Smooth muscle cell (in vitro differentiated cells): ENCODE data around the gene TSHZ1. TPM values are rescaled to one million over a fixed set of nuclear protein-coding genes. Genes with fewer than 3 reads are reported as not detected.

Experiments used
- DNase-seq: peaks from one replicate; lab custom pipeline; 2025; ENCODE audit not compliant: unreplicated experiment; lab: John Stamatoyannopoulos, UW
- H2AFZ ChIP-seq: fragments of 200-600 bp; sonication (generic); 2 replicates; pipeline ENCODE4 v1.6.0; 2016; ENCODE audit warnings: antibody characterized with exemption, low read depth, mild to moderate bottlenecking
- H3F3A ChIP-seq: fragments of 200-600 bp; sonication (generic); 2 replicates; pipeline ENCODE4 v1.6.0; 2017; ENCODE audit warnings: antibody characterized with exemption, low read depth
- H3K27ac ChIP-seq: fragments of 200-600 bp; sonication (generic); 2 replicates; pipeline ENCODE4 v1.5.1; 2016; ENCODE audit warnings: low read depth, mild to moderate bottlenecking
- H3K27me3 ChIP-seq: fragments of 200-600 bp; sonication (generic); 2 replicates; pipeline ENCODE4 v1.6.1; 2016; ENCODE audit warnings: low read depth, mild to moderate bottlenecking
- H3K36me3 ChIP-seq: fragments of 200-600 bp; sonication (generic); 2 replicates; pipeline ENCODE4 v1.5.1; 2016; ENCODE audit warnings: low read depth
- H3K4me1 ChIP-seq: fragments of 200-600 bp; sonication (generic); 2 replicates; pipeline ENCODE4 v1.5.1; 2016; ENCODE audit warnings: low read depth
- H3K4me2 ChIP-seq: fragments of 200-600 bp; sonication (generic); 2 replicates; pipeline ENCODE4 v1.6.0; 2016; ENCODE audit warnings: mild to moderate bottlenecking
- H3K4me3 ChIP-seq: fragments of 200-600 bp; sonication (generic); 2 replicates; pipeline ENCODE4 v1.5.1; 2016; ENCODE audit warnings: mild to moderate bottlenecking
- H3K79me2 ChIP-seq: fragments of 200-600 bp; sonication (generic); 2 replicates; pipeline ENCODE4 v1.6.0; 2016; ENCODE audit warnings: low read depth, mild to moderate bottlenecking
- H3K9ac ChIP-seq: fragments of 200-600 bp; sonication (generic); 2 replicates; pipeline ENCODE4 v1.6.0; 2016; ENCODE audit warnings: low read depth
- H3K9me3 ChIP-seq: fragments of 200-600 bp; sonication (generic); replicated peaks from 2 replicates; pipeline ENCODE4 v1.5.1; 2016; ENCODE audit warnings: low read depth
- H4K20me1 ChIP-seq: fragments of 200-600 bp; sonication (generic); 2 replicates; pipeline ENCODE4 v1.6.0; 2016; ENCODE audit warnings: low read depth
- CTCF ChIP-seq: fragments of 200-600 bp; sonication (generic); IDR thresholded peaks from 2 replicates; pipeline ENCODE4 v1.5.1; 2017; ENCODE audit warnings: borderline replicate concordance, mild to moderate bottlenecking, antibody characterized with exemption; ENCODE audit not compliant: insufficient read depth, poor library complexity, severe bottlenecking
- WGBS: methylation state at CpG from one replicate; pipeline ENCODE4 v1.1.7; 2016; ENCODE audit warnings: low lambda C conversion rate; 5-methylcytosine and 5-hydroxymethylcytosine counted together
- polyA plus RNA-seq: library from polyadenylated mRNA; unstranded; fragments of >200 nt; fragmentation: Nextera tagmentation; extraction: Ambion mirVana; gene quantifications from 2 replicates; pipeline ENCODE4 v1.2.1, GENCODE V29; 2016
- total RNA-seq: library from RNA; depleted of rRNA; stranded (reverse); fragments of >200 nt; gene quantifications from 2 replicates; pipeline ENCODE4 v1.2.3, GENCODE V29; 2014

Gene TSHZ1
- total and polyA plus RNA-seq, 2 experiments from 2014 or later: 21.3 to 26.1 TPM

DNA sequence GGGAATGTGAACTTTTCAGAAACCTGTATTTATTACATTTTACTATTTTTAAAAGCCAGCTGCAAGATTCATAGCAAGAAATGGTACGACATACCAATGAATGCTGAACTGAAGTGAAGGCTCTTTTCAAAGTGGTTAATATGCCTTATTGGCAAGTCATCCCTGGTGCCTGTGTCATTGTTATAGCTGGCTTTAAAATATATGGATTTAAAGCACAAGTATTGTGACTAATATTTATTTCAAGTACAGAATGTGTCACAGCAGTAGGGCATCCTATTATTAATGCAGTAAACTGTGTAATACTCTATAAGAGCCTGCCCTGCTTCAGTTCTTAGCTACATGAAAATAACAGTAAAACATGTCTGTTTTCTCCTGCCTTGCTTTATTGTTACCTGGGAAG, 10.8 kb downstream of the TSHZ1 start:
- Histone ChIP-seq H3K79me2 (peaks cover 100% of the 10 kb centered on the region), H3K9me3 (no peaks in the 10 kb centered on the region)

GRCh38 chr18:75221897-75222296, 11.3 kb downstream of the TSHZ1 start:
- WGBS: 97% methylated on average over 7 of the region's 7 CpGs
- no peaks in the 10 kb centered on the region for H3K36me3 ChIP-seq
- H3K27me3 ChIP-seq: no peaks in the 10 kb centered on the region
- H3K79me2 ChIP-seq: peaks cover 100% of the 10 kb centered on the region
- no peak overlapping the region for H3K4me3 ChIP-seq
- no peak overlapping the region for H3K4me2 ChIP-seq
- no peak overlapping the region for H2AFZ ChIP-seq
- H3K4me1 ChIP-seq: peaks cover 6% of the 10 kb centered on the region
- H3K9ac ChIP-seq: no peak overlapping the region
- H4K20me1 ChIP-seq: peaks cover 89% of the 10 kb centered on the region
- H3F3A ChIP-seq: no peaks in the 10 kb centered on the region
- no peak overlapping the region for H3K27ac ChIP-seq
- DNase-seq: no peak
- no peaks in the 10 kb centered on the region for H3K9me3 ChIP-seq
- no peak for TF ChIP-seq CTCF

More for the DNA sequence above, 10.8 kb downstream of the TSHZ1 start:
- H3K36me3 ChIP-seq: no peaks in the 10 kb centered on the region
- peaks cover under 1% of the 10 kb centered on the region for H3K4me1 ChIP-seq
- TF ChIP-seq CTCF: no peak
- no peak for DNase-seq
- H3K27ac ChIP-seq: no peak overlapping the region
- H3K4me3 ChIP-seq: no peak overlapping the region
- no peak overlapping the region for H2AFZ ChIP-seq
- H3K9ac ChIP-seq: no peak overlapping the region
- 86% methylated on average over 1 of the region's 1 CpG for WGBS
- peaks cover 89% of the 10 kb centered on the region for H4K20me1 ChIP-seq
- no peaks in the 10 kb centered on the region for H3K27me3 ChIP-seq
- no peaks in the 10 kb centered on the region for H3F3A ChIP-seq
- no peak overlapping the region for H3K4me2 ChIP-seq

DNA sequence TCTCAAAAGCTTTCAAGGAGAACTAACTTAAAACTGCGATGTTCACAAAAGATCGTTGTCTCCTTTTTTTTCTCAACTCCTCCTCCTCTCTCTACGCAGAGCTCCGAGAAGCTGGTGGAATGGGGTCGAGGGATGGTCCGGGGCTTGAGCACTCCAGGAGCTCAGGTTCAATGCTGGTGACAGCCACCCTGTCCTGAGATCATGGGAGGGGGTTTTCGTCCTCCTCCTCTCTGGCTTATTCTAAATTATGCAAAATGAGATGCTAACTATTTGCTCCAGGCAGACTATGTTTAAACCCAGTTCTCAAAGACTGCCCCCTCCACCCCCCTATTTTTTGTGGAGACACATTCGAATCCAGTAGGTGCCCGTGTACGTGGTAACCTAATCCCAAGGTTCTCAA, 11.8 kb downstream of the TSHZ1 start:
- 92% methylated on average over 10 of the region's 10 CpGs for WGBS
- DNase-seq: no peak
- H2AFZ ChIP-seq: no peak overlapping the region
- H3K4me3 ChIP-seq: no peak overlapping the region
- peaks cover 100% of the 10 kb centered on the region for H3K79me2 ChIP-seq
- no peak for TF ChIP-seq CTCF
- no peak overlapping the region for H3K9ac ChIP-seq
- no peaks in the 10 kb centered on the region for H3F3A ChIP-seq
- no peak overlapping the region for H3K27ac ChIP-seq
- H3K4me1 ChIP-seq: peaks cover 11% of the 10 kb centered on the region
- H3K4me2 ChIP-seq: no peak overlapping the region
- no peaks in the 10 kb centered on the region for H3K27me3 ChIP-seq
- no peaks in the 10 kb centered on the region for H3K36me3 ChIP-seq
- H3K9me3 ChIP-seq: no peaks in the 10 kb centered on the region
- H4K20me1 ChIP-seq: peaks cover 89% of the 10 kb centered on the region

- no peak for DNase-seq
- no peak overlapping the region for H2AFZ ChIP-seq
- 55% methylated on average over 9 of the region's 9 CpGs for WGBS
- peaks cover 13% of the 10 kb centered on the region for H3K4me1 ChIP-seq
- H3K4me2 ChIP-seq: no peak overlapping the region
- no peak overlapping the region for H3K27ac ChIP-seq
- H3F3A ChIP-seq: no peaks in the 10 kb centered on the region
- peaks cover 100% of the 10 kb centered on the region for H3K79me2 ChIP-seq
- H3K36me3 ChIP-seq: no peaks in the 10 kb centered on the region
- no peaks in the 10 kb centered on the region for H3K27me3 ChIP-seq
- TF ChIP-seq CTCF: no peak
- no peaks in the 10 kb centered on the region for H3K9me3 ChIP-seq
- H3K9ac ChIP-seq: no peak overlapping the region
- peaks cover 89% of the 10 kb centered on the region for H4K20me1 ChIP-seq
- H3K4me3 ChIP-seq: no peak overlapping the region
Observed at GRCh38 chr18:75223687-75224347, 13.2 kb downstream of the TSHZ1 start.
